HG02981 (cell line): ENCODE data around the gene KRT38.
"Not testable (repeated sequence)": the region's sequence is repeated elsewhere in the genome, so short reads cannot be mapped to it uniquely, and the experiment has no call there.

Experiments
- ATAC-seq: cut with Tn5 transposase; IDR thresholded peaks from one replicate; pipeline ENCODE4 v1.9.1; 2021; ENCODE audit warnings: mild to moderate bottlenecking, moderate library complexity; ENCODE audit not compliant: unreplicated experiment

KRT38 gene

GRCh38 chr17:41463746-41464145 is 23.0 kb upstream of the KRT38 start:
- no peak for ATAC-seq

GRCh38 chr17:41462705-41463104 is 21.9 kb upstream of the KRT38 start:
- ATAC-seq = no peak

GRCh38 chr17:41457676-41458075 is 16.9 kb upstream of the KRT38 start:
- ATAC-seq = no peak

GRCh38 chr17:41456204-41456603 is 15.4 kb upstream of the KRT38 start:
- ATAC-seq = no peak

- ATAC-seq = no peak
Observed at GRCh38 chr17:41455236-41455635, 14.5 kb upstream of the KRT38 start.

GRCh38 chr17:41453066-41453465 is 12.3 kb upstream of the KRT38 start:
- ATAC-seq = no peak

GRCh38 chr17:41452281-41452680 is 11.5 kb upstream of the KRT38 start:
- ATAC-seq = no peak

- ATAC-seq = no peak
Observed at GRCh38 chr17:41451154-41451728, 10.5 kb upstream of the KRT38 start.

- ATAC-seq = no peak
Observed at GRCh38 chr17:41449008-41449407, 8.2 kb upstream of the KRT38 start.

- ATAC-seq = no peak
Observed at GRCh38 chr17:41448506-41448905, 7.7 kb upstream of the KRT38 start.

- no peak for ATAC-seq
Observed at GRCh38 chr17:41446806-41447205, 6.0 kb upstream of the KRT38 start.

GRCh38 chr17:41444640-41445039 is 3.9 kb upstream of the KRT38 start:
- ATAC-seq = no peak

GRCh38 chr17:41444186-41444585 is 3.4 kb upstream of the KRT38 start:
- ATAC-seq = no peak

GRCh38 chr17:41442739-41443138 is 2.0 kb upstream of the KRT38 start:
- ATAC-seq = no peak

GRCh38 chr17:41439375-41439774 is 1.4 kb downstream of the KRT38 start:
- ATAC-seq = no peak

GRCh38 chr17:41437769-41438168 is 3.0 kb downstream of the KRT38 start:
- no peak for ATAC-seq

- ATAC-seq = no peak
Observed at GRCh38 chr17:41437254-41437653, 3.5 kb downstream of the KRT38 start.

GRCh38 chr17:41434415-41434814 is 6.4 kb downstream of the KRT38 start:
- ATAC-seq = no peak

- no peak for ATAC-seq
Observed at GRCh38 chr17:41434005-41434404, 6.8 kb downstream of the KRT38 start.

- no peak for ATAC-seq
Observed at GRCh38 chr17:41433586-41433985, 7.2 kb downstream of the KRT38 start.

- ATAC-seq = not testable (repeated sequence)
Observed at GRCh38 chr17:41430376-41430775, 10.4 kb downstream of the KRT38 start.

- ATAC-seq = no peak
Observed at GRCh38 chr17:41429667-41430066, 11.1 kb downstream of the KRT38 start.

GRCh38 chr17:41428591-41429291 is 12.0 kb downstream of the KRT38 start:
- ATAC-seq = no peak
